HG03039 (cell line): ENCODE results near the gene MTHFD1.

ENCODE experiments used
- ATAC-seq: cut with Tn5 transposase; IDR thresholded peaks from one replicate; pipeline ENCODE4 v1.9.1; 2021; ENCODE audit warnings: mild to moderate bottlenecking, moderate library complexity; ENCODE audit not compliant: unreplicated experiment

MTHFD1 gene

DNA sequence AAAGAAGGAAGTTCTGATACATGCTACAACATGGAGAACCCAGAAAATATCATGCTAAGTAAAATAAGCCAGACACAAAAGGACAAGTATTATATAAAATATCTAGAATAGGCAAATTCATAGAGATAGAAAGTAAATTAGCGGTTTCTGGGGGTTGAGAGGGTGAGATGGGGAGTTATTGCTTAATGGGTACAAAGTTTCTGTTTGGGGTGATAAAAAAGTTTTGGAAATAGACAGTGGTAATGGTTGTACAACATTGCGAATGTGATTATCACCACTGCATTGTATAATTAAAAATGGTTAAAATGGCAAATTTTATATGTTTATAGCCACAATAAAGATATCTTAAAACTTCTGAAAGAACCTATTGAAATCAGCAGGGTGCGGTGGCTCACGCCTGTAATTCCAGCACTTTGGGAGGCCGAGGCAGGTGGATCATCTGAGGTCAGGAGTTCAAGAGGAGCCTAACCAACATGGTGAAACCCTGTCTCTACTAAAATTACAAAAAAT, 100.5 kb downstream of the MTHFD1 start:
- no peak for ATAC-seq

DNA sequence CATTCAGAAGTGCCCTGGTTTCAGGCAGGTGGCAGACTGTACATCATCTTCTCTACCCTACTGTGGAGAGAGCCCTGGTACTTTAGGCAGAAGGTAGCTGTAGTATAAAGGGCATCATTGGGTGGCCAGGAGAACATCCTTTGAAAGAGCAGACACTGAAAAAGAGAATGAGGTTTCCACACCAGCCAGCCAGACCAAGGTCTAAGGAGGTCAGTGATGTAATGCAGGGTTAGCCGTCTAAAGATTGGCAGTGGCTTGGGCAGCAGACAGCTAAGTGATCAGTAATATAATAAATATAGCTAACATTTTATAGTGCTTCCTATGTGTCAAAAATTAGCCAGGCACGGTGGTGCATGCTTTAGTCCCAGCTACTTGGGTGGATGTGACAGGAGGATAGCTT, 103.5 kb downstream of the MTHFD1 start:
- ATAC-seq: no peak

DNA sequence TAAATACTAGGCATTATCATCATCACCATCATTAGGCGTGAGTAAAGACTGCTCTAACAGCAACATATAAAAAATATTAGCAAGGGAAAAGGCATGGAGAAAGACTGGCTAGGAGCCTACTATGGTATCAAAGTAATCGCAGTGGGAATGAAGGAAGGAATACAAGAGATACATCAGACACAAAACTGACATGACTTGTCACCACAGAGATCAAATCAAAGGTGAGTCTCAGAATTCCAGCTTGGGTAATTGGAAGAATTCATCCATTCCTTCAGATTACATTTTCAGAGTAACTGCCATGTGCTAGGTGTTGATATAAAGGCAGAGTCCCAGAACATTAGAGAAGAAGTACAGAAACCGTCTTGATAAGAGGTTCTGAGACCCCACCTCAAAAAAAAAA, 105.3 kb downstream of the MTHFD1 start:
- no peak for ATAC-seq

DNA sequence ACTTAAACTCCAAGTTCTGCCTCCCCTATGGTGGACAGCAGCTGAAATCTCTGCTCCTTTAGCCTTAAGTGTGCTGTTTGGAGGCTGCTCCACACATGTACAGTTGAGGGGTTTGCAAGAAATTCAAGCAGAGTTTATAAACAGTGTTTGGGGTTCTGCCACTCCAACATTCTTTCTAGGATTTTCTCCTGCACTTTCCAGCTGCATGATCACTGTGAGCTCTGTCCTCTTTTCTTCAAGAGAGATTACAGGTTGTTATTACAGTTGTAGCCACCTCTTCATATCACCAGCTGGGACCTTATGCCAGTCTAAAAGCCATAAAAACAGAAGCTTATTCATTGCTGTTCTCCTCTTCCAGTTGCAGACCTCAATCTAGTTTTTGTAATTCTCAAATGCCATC, 107.1 kb downstream of the MTHFD1 start:
- no peak for ATAC-seq

DNA sequence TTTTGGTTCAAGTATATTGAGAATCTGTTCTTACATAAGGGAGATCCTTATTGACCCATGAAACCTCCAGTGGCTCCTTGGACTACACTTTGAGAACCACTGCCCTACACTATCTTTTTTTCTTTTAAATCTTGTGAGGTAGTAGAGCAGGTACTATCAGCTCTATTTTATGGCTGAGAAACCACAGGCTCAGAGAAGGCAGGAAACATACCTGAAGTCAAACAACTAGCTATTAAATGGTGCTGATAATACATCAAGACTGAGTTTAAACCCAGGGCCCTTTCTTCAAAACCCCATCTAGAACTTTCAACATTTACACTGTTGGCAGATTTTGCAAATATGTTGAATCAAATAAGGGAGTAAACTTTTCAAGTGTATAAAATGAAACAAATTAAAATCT, 108.6 kb downstream of the MTHFD1 start:
- ATAC-seq: no peak

- ATAC-seq: no peak
Measured at GRCh38 chr14:64500088-64500487, 111.9 kb downstream of the MTHFD1 start.

GRCh38 chr14:64501411-64502171, 113.4 kb downstream of the MTHFD1 start:
- no peak for ATAC-seq

- ATAC-seq: no peak
Measured at GRCh38 chr14:64502456-64502855, 114.3 kb downstream of the MTHFD1 start.

GRCh38 chr14:64502887-64503433, 114.8 kb downstream of the MTHFD1 start:
- ATAC-seq: peak; percentile 2

GRCh38 chr14:64503434-64504309, 115.5 kb downstream of the MTHFD1 start, which contains the start of gene ZBTB25:
Gene ZBTB25 (minus strand): TSS chr14:64503838. CDS start chr14:64490533, 13,305 bp downstream.
- ATAC-seq: peak; percentile 54

DNA sequence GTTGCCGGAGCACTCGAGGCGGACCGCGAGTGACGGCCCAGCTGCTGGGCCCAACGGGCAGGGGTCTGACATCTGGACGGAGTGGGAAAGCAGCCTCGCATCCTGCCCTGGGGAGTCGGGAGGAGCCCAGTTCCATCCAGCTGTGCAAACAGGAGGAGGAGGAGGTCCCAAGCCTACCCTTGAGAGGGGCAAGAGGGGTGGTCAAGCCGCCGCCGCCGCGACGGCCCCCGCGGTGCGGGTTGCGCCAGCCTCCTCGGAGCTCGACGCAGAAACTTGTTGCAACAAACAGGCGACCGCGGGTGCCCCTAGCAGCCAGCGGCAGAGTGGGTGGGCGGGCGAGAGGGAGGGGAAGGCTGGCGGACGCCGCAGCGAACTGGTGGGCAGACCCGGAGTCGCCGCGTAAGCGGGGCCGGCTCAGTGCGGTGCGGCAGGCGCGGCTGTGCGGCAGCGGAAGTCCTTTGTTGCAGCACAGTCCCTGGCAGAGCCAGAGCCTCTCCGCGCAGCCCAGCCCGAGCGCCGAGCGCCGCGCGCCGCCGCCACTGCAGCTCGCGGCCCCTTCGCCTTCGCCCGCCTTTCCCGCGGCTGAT, 116.2 kb downstream of the MTHFD1 start, which contains the start of gene ZBTB1:
Gene ZBTB1, plus strand, starts transcription at position 461 of the 587 bp plus-strand sequence. CDS start 16,735 bp downstream, outside the sequence.
- ATAC-seq: peak; percentile 16

- peak; percentile 32 for ATAC-seq
Measured at GRCh38 chr14:64504897-64505794, 117.0 kb downstream of the MTHFD1 start.

- no peak for ATAC-seq
Measured at GRCh38 chr14:64506721-64507120, 118.6 kb downstream of the MTHFD1 start.

GRCh38 chr14:64507376-64508156, 119.4 kb downstream of the MTHFD1 start:
- no peak for ATAC-seq

GRCh38 chr14:64508215-64508776, 120.1 kb downstream of the MTHFD1 start:
- no peak for ATAC-seq

DNA sequence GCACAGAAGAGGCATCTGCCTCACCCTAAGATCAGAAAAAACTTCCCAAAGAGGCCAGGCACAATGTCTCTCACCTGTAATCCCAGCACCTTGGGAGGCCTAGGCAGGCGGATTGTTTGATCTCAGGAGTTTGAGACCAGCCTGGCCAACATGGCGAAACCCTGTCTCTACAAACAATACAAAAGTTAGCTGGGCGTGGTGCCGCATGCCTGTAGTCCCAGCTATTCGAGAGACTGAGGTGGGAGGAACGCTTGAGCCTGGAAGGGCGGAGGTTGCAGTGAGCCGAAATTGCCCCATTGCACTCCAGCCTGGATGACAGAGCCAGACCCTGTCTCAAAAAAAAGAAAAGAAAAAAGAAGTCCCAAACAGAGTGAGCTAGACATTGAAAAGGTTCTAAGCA, 120.9 kb downstream of the MTHFD1 start:
- no peak for ATAC-seq
